SU-DHL-6 (cell line): ENCODE results near the gene KCNN3.
A peak's percentile ranks its signal among the peaks of the same experiment; 100 is the strongest.

Experiments
- H2AFZ ChIP-seq: fragments of 200-600 bp; sonication (generic); 2 replicates; pipeline ENCODE4 v1.6.1; 2014; ENCODE audit warnings: low read depth, mild to moderate bottlenecking, moderate library complexity, mixed read lengths, antibody characterized with exemption, low read length; ENCODE audit not compliant: severe bottlenecking
- H3F3A ChIP-seq: fragments of 200-600 bp; shearing (Covaris generic); 2 replicates; pipeline ENCODE4 v1.6.0; 2016; ENCODE audit warnings: antibody characterized with exemption, mild to moderate bottlenecking; ENCODE audit not compliant: insufficient read depth
- H3K27ac ChIP-seq: fragments of 200-600 bp; sonication (generic); 2 replicates; pipeline ENCODE4 v1.5.1; 2016; ENCODE audit warnings: low read depth, mild to moderate bottlenecking, low read length, moderate library complexity, mixed read lengths
- H3K27me3 ChIP-seq: fragments of 200-600 bp; sonication (generic), shearing (Covaris generic); 2 replicates; pipeline ENCODE4 v1.6.0; 2014; ENCODE audit warnings: mild to moderate bottlenecking, low read length
- H3K36me3 ChIP-seq: fragments of 200-600 bp; sonication (generic); 2 replicates; pipeline ENCODE4 v1.6.1; 2014; ENCODE audit warnings: mild to moderate bottlenecking, low read length, mixed read lengths
- H3K4me2 ChIP-seq: fragments of 300-600, 200-600 bp; shearing (Covaris generic), sonication (generic); 2 replicates; pipeline ENCODE4 v1.6.0; 2014; ENCODE audit warnings: low read length, low read depth, mild to moderate bottlenecking; ENCODE audit not compliant: poor library complexity, severe bottlenecking
- H3K4me3 ChIP-seq: fragments of 200-600 bp; sonication (generic); 2 replicates; pipeline ENCODE4 v1.5.1; 2014; ENCODE audit warnings: antibody characterized with exemption, low read length, mild to moderate bottlenecking, mixed read lengths; ENCODE audit not compliant: insufficient read depth, poor library complexity, severe bottlenecking
- H3K79me2 ChIP-seq: fragments of 200-600 bp; sonication (generic); 2 replicates; pipeline ENCODE4 v1.6.1; 2014; ENCODE audit warnings: mild to moderate bottlenecking, low read length, moderate library complexity; ENCODE audit not compliant: insufficient read depth
- H3K9ac ChIP-seq: fragments of 200-600 bp; sonication (generic); 2 replicates; pipeline ENCODE4 v1.7.0; 2014; ENCODE audit warnings: mild to moderate bottlenecking, low read length
- H3K9me2 ChIP-seq: fragments of 200-600 bp; sonication (generic); replicated peaks from 2 replicates; pipeline ENCODE4 v1.6.1; 2014; ENCODE audit warnings: low read length; ENCODE audit not compliant: insufficient read depth
- H3K9me3 ChIP-seq: fragments of 200-600 bp; sonication (generic); 2 replicates; pipeline ENCODE4 v1.6.1; 2014; ENCODE audit warnings: low read length, mixed read lengths; ENCODE audit not compliant: insufficient read depth
- H4K20me1 ChIP-seq: fragments of 200-600 bp; sonication (generic); 2 replicates; pipeline ENCODE4 v1.6.1; 2014; ENCODE audit warnings: low read depth, mild to moderate bottlenecking, antibody characterized with exemption, low read length, moderate library complexity, mixed read lengths
- CTCF ChIP-seq: fragments of 200-600 bp; sonication (generic); IDR thresholded peaks from one replicate; pipeline ENCODE4 v1.5.1; 2017; ENCODE audit warnings: antibody characterized with exemption, mild to moderate bottlenecking, low read length, moderate library complexity; ENCODE audit not compliant: insufficient read depth, poor library complexity, severe bottlenecking
- EZH2phosphoT487 ChIP-seq: fragments of 200-600 bp; sonication (generic), shearing (Covaris generic); conservative IDR thresholded peaks from 2 replicates; pipeline ENCODE4 v1.6.1; 2018; ENCODE audit warnings: mild to moderate bottlenecking, antibody characterized with exemption, low read length, moderate library complexity, mixed read lengths

The KCNN3 gene

GRCh38 chr1:154755858-154756730 is 114.0 kb downstream of the KCNN3 start:
- Histone ChIP-seq H3K36me3 (no peaks in the 10 kb centered on the region), H3K9me2 (no peaks in the 10 kb centered on the region), H3F3A (no peaks in the 10 kb centered on the region), H3K27ac (no peak overlapping the region), H3K79me2 (no peaks in the 10 kb centered on the region), H3K4me3 (no peak overlapping the region), H3K4me2 (no peak overlapping the region), H3K27me3 (no peaks in the 10 kb centered on the region), H4K20me1 (no peaks in the 10 kb centered on the region), H2AFZ (no peak overlapping the region), H3K9me3 (no peaks in the 10 kb centered on the region), H3K9ac (no peak overlapping the region)
- TF ChIP-seq CTCF (no peak), EZH2phosphoT487 (no peak)

GRCh38 chr1:154753426-154753825 is 116.7 kb downstream of the KCNN3 start:
- Histone ChIP-seq H3F3A (no peaks in the 10 kb centered on the region), H3K9ac (no peak overlapping the region), H3K27me3 (no peaks in the 10 kb centered on the region), H2AFZ (no peak overlapping the region), H3K9me2 (no peaks in the 10 kb centered on the region), H3K36me3 (no peaks in the 10 kb centered on the region), H3K9me3 (no peaks in the 10 kb centered on the region), H3K4me2 (no peak overlapping the region), H4K20me1 (no peaks in the 10 kb centered on the region), H3K79me2 (no peaks in the 10 kb centered on the region), H3K27ac (no peak overlapping the region), H3K4me3 (no peak overlapping the region)
- TF ChIP-seq CTCF = no peak
- TF ChIP-seq EZH2phosphoT487 = no peak

- no peaks in the 10 kb centered on the region for H3K27me3 ChIP-seq
- TF ChIP-seq EZH2phosphoT487 = no peak
- TF ChIP-seq CTCF = peak; percentile 22
- H4K20me1 ChIP-seq = no peaks in the 10 kb centered on the region
- no peak overlapping the region for H3K4me3 ChIP-seq
- no peaks in the 10 kb centered on the region for H3F3A ChIP-seq
- no peaks in the 10 kb centered on the region for H3K79me2 ChIP-seq
- no peak overlapping the region for H3K4me2 ChIP-seq
- no peaks in the 10 kb centered on the region for H3K36me3 ChIP-seq
- H3K27ac ChIP-seq = no peak overlapping the region
- H3K9ac ChIP-seq = no peak overlapping the region
- H3K9me3 ChIP-seq = no peaks in the 10 kb centered on the region
- no peak overlapping the region for H2AFZ ChIP-seq
- H3K9me2 ChIP-seq = no peaks in the 10 kb centered on the region
Observed at GRCh38 chr1:154752273-154753030, 117.6 kb downstream of the KCNN3 start.
